Gastroesophageal sphincter (tissue), 4 donors: ENCODE measurements around the gene TBX1. TPM values are rescaled to one million over a fixed set of nuclear protein-coding genes. Genes with fewer than 3 reads are reported as not detected.

Experiments
- ATAC-seq: fragments of 150-250 bp; one replicate; pipeline ENCODE4 v1.9.1; 2016; ENCODE audit warnings: mild to moderate bottlenecking, moderate library complexity
- H3K27ac ChIP-seq, 4 donors: fragments of 200-600 bp; sonication (generic) in 3 of 4; 1 replicate in 3 of 4; 2 replicates in 1 of 4; pipeline ENCODE4 v1.5.1; 2016 to 2019
- H3K27me3 ChIP-seq: fragments of 200-600 bp; sonication (generic); one replicate; pipeline ENCODE4 v1.5.1; 2019
- H3K36me3 ChIP-seq, 2 donors: fragments of 200-600 bp; sonication (generic); one replicate each; pipeline ENCODE4 v1.5.1; 2019; ENCODE audit warnings: control low read depth in 1 of 2
- H3K4me1 ChIP-seq, 3 donors: fragments of 200-600 bp; sonication (generic); 1 replicate in 2 of 3; 2 replicates in 1 of 3; pipeline ENCODE4 v1.5.1; 2016 to 2019; ENCODE audit warnings: control low read depth in 2 of 3
- H3K4me3 ChIP-seq, 2 donors: fragments of 200-600 bp; sonication (generic); one replicate each; pipeline ENCODE4 v1.5.1; 2019; ENCODE audit warnings: mild to moderate bottlenecking in 1 of 2, moderate library complexity in 1 of 2
- H3K9me3 ChIP-seq, 3 donors: fragments of 200-600 bp; sonication (generic); one replicate each; pipeline ENCODE4 v1.5.1; 2017 to 2019; ENCODE audit warnings: control low read depth in 2 of 3
- EP300 ChIP-seq: sonication (generic); formaldehyde crosslinking; IDR thresholded peaks from one replicate; pipeline ENCODE4 v1.6.1; 2017; ENCODE audit warnings: antibody characterized with exemption, mild to moderate bottlenecking
- POLR2A ChIP-seq, 2 donors: fragments of 450-650 bp; IDR thresholded peaks; one replicate each; pipeline ENCODE4 v1.6.1; 2017; ENCODE audit warnings: antibody characterized with exemption in 2 of 2, mild to moderate bottlenecking in 2 of 2, moderate library complexity in 1 of 2
- POLR2AphosphoS5 ChIP-seq: sonication (generic); formaldehyde crosslinking; IDR thresholded peaks from one replicate; pipeline ENCODE4 v1.6.1; 2017; ENCODE audit warnings: antibody characterized with exemption
- WGBS, 2 donors: methylation state at CpG; one replicate each; pipeline ENCODE4 v1.1.5; 2018; ENCODE audit warnings: low coverage in 1 of 2; 5-methylcytosine and 5-hydroxymethylcytosine counted together
- total RNA-seq, 4 donors: library from RNA; depleted of rRNA; stranded (reverse); fragments of >200 nt; gene quantifications; one replicate each; pipeline ENCODE4 v1.1.0, GENCODE V29; 2016
- TF ChIP-seq, protein P1 (sequence below), 4 experiments: fragments of 200-600 bp in 2 of 4; fragments of 450-650 bp in 2 of 4; sonication (generic) in 1 of 4; IDR thresholded peaks; one replicate each; pipeline ENCODE4 v1.5.1; 2017 to 2019; ENCODE audit warnings: antibody characterized with exemption in 4 of 4, mild to moderate bottlenecking in 2 of 4, moderate library complexity in 2 of 4

TBX1 gene
- total RNA-seq: 1 to 10 TPM in 2 of 4 donors, under 1 TPM in 2; 0.31 to 2.7 (median 1.2) TPM

DNA sequence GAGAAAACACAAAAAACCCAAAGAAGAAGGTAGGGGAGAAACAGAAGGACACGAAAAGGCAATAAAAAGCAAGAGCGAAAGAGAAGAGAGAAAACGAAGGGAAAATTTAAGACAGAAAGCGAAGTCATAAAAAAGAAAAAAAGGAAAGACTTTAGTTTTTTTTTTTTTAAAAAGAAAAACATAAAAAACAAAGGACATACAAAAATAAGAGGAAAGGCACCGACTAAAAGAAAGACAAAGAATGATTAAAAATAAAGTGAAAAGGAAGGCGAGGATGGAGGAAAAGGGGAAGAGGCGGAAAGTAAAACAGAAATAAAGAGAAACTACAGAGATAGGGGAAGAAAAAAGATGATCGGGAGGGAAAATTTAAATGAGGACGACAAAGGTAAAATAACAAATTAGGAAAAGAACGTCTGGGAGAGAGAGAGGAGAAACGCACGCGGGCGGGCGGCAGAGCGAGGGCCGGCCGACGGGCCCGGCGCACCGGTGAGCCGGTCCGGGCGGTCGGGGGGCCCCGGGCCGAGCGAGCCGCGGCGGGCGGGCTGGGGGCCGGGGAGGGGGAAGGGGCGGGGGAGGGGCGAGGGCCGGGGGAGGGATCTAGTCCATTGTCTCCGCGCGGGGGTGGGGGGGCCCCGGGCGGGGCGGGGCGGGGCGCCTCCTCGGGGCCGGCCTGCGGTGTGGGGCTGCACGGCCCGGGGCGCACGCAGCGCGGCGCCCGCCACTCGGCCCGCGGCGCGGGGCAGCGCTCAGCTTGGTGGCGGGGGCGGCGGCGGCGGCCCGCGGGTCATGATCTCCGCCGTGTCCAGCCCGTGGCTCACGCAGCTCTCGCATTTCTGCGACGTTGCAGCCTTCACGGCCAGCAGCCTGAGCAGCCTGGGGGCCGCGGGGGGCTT lies at the start of gene TBX1:
Gene TBX1 (plus strand): TSS at position 721 of the 893 bp plus-strand sequence. CDS start 66 bp downstream, at position 787.
- TF ChIP-seq POLR2A (IDR thresholded peaks at IDR 0.05) (no peak), POLR2AphosphoS5 (no peak), EP300 (no peak)
- TF ChIP-seq, protein P1, sequence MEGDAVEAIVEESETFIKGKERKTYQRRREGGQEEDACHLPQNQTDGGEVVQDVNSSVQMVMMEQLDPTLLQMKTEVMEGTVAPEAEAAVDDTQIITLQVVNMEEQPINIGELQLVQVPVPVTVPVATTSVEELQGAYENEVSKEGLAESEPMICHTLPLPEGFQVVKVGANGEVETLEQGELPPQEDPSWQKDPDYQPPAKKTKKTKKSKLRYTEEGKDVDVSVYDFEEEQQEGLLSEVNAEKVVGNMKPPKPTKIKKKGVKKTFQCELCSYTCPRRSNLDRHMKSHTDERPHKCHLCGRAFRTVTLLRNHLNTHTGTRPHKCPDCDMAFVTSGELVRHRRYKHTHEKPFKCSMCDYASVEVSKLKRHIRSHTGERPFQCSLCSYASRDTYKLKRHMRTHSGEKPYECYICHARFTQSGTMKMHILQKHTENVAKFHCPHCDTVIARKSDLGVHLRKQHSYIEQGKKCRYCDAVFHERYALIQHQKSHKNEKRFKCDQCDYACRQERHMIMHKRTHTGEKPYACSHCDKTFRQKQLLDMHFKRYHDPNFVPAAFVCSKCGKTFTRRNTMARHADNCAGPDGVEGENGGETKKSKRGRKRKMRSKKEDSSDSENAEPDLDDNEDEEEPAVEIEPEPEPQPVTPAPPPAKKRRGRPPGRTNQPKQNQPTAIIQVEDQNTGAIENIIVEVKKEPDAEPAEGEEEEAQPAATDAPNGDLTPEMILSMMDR (IDR thresholded peaks at IDR 0.05): no peak
- Histone ChIP-seq H3K4me3 (peak within 1 kb of the TSS in 1 of 2 donors; percentile 37), H3K27ac (no peak within 1 kb of the TSS), H3K27me3 (peaks cover 95% of the 10 kb centered on the region), H3K9me3 (no peaks in the 10 kb centered on the region), H3K36me3 (no peaks in the 10 kb centered on the region), H3K4me1 (peaks cover 0 to 52% (median 20%) of the 10 kb centered on the region in 3 donors)
- 9 to 15% methylated on average over 7 to 20 of the region's 79 CpGs for WGBS, 2 donors
- ATAC-seq: no peak

DNA sequence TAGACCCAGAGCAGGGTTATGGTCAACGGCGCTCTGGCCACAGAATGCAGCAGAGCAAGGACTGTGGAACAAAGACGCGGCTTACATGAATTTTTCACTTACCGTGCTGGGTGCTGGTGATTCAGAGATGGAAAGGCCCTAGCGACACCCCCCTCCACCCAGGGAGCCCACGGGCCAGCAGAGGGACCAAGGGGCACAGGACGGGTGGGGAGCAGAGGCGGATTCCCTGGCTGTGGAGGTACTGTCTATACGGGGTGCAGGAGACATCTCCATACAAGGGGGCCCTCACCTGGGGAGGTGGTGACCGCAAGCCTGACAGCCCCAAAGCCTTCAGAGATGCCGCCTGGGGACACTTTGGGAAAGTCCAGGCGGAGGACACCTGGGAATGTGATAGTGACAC lies 47.3 kb upstream of the TBX1 start:
- TF ChIP-seq POLR2AphosphoS5: no peak
- no peak for TF ChIP-seq POLR2A (IDR thresholded peaks at IDR 0.05)
- TF ChIP-seq, protein P1 (IDR thresholded peaks at IDR 0.05): no peak
- TF ChIP-seq EP300: no peak
- H3K4me1 ChIP-seq: peaks cover 0 to 43% (median 20%) of the 10 kb centered on the region in 3 donors
- no peak for ATAC-seq
- 83 to 85% methylated on average over 4 to 7 of the region's 13 CpGs for WGBS, 2 donors
- H3K27me3 ChIP-seq: peaks cover 26% of the 10 kb centered on the region
- no peaks in the 10 kb centered on the region for H3K9me3 ChIP-seq
- no peak overlapping the region for H3K27ac ChIP-seq
- H3K36me3 ChIP-seq: no peaks in the 10 kb centered on the region
- no peak overlapping the region for H3K4me3 ChIP-seq

- no CpG with 5 or more reads among the region's 38 CpGs for WGBS, 2 donors
- H3K4me3 ChIP-seq: peak overlapping the region; percentile 34 to 71
- no peaks in the 10 kb centered on the region for H3K36me3 ChIP-seq
- H3K9me3 ChIP-seq: no peaks in the 10 kb centered on the region
- peak overlapping the region in 1 of 4 donors; percentile 48 for H3K27ac ChIP-seq
- H3K27me3 ChIP-seq: peaks cover 32% of the 10 kb centered on the region
- peaks cover 0 to 48% (median 25%) of the 10 kb centered on the region in 3 donors for H3K4me1 ChIP-seq
- TF ChIP-seq POLR2A (IDR thresholded peaks at IDR 0.05) (no peak), EP300 (no peak), POLR2AphosphoS5 (no peak)
- TF ChIP-seq, protein P1 (IDR thresholded peaks at IDR 0.05): no peak
- ATAC-seq: peak; percentile 29
These were observed 46.8 kb upstream of the TBX1 start for GRCh38 chr22:19713650-19714311.

DNA sequence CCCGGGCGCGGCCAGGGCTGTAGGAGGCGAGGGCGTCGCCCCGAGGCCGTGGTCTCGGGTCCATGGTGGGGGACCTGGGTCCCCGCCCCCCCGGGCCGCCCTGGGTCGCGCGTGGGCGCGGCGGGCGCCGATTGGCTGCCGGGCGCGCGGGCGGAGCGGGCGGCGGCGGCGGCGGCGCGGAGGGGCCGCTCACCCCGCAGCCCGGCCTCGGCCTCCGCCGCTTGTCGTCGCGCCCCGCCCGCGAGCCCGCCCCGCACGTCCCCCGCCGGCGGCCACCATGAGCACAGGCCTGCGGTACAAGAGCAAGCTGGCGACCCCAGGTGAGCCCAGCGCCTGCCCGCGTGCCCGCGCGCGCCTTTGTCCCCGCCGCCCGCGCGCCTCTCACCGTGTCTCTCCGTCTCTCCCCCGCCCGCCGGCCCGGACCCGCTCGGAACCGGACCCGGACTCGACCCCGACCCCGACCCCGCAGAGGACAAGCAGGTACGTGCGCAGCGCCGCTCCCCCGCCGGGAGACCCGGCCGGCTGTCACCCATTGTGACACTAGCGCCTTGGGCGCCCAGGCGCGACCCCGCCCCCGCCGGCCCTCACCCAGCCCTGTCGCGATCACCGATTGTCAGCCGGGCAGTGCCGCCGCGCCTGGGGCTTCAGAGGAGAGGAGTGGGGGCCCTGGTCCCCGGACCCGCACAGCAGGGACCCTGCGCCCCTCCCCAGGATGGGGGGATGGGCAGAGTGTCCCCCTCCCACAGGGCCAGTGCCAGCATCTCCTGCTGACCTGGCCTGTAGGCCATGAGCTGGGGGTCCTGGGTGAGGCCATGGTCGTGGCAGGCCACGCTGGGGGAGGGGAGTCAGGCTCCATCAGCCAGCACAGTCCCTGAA lies 46.0 kb upstream of the TBX1 start, which contains the start of gene SEPTIN5:
Gene SEPTIN5 (plus strand): TSS at position 192 of the 876 bp plus-strand sequence. CDS start 86 bp downstream, at position 278.
- TF ChIP-seq, protein P1 (IDR thresholded peaks at IDR 0.05): no peak
- no peak for TF ChIP-seq EP300
- no peak for TF ChIP-seq POLR2AphosphoS5
- TF ChIP-seq POLR2A (IDR thresholded peaks at IDR 0.05): no peak
- H3K9me3 ChIP-seq: no peaks in the 10 kb centered on the region
- ATAC-seq: peak; percentile 23
- peak within 1 kb of the TSS in 2 of 4 donors; percentile 39 to 75 for H3K27ac ChIP-seq
- H3K4me3 ChIP-seq: peak within 1 kb of the TSS; percentile 55 to 71
- H3K27me3 ChIP-seq: peaks cover 32% of the 10 kb centered on the region
- H3K4me1 ChIP-seq: peaks cover 0 to 56% (median 27%) of the 10 kb centered on the region in 3 donors
- no peaks in the 10 kb centered on the region for H3K36me3 ChIP-seq
- no CpG with 5 or more reads among the region's 106 CpGs for WGBS, 2 donors
